ENCODE data around the gene TIMP1.

The TIMP1 gene

DNA sequence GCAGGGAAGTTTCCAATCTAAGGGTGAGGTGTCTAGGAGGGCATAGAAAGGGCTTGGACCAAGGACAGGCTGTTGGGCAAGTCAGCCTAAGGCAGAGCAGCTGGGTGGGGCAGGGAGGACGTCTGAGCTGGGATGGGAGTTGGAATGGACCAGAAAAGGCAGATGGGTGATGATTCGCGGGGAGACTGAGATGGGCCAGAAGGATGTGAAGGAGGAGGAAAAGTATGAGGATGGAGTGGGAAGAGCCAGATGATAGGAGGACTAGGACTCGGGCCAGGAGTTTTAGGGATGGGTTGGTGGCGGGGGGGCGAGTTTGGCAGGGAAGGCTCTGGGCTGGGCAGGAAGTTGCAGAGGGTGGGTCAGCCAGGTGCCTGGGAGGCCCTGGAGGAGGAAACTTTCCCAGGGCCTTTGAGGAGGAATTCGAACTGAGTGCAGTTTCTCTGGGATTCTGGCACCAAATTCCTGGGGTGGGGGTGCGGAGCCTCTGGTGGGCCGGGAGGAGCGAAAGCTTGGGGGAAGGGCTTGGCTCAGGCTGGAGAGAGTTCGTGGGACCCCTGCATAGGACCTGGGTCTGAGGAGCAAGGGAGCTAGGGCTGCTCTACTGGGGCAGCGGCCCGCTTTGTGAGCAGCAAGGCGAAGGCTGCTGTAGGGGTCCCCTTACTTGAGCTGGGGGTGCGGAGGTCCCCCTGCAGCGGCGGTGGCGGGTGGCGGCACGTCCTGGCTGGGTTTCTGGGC, 8.7 kb upstream of the TIMP1 start:
- no peak for DNase-seq (ENCODE audit: low read depth, low spot score)

DNA sequence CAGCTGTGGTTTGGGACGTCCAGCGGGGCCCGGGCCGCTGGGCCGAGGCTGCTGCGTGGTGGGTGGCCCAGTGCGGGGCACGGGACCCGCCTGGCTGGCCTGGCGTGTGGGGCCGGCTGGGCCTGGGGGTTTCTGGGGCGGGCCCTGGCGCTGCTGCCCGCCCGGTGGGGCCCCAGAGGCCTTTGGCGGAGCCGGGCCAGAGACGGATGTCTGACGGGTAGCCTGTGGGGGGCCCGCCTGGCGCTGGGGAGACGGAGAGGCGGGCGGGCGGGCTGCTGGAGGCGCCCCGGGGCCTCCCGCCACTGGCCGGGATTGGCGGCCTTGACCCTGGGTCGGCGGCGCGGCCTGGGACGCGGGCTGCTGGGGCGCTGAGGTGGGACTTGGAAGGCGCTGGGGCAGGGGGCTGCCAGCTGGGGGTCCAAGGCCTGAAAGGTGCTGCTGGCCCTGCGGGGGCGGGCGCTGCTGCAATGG, 8.1 kb upstream of the TIMP1 start:
- no peak for DNase-seq (ENCODE audit: low read depth, low spot score)

DNA sequence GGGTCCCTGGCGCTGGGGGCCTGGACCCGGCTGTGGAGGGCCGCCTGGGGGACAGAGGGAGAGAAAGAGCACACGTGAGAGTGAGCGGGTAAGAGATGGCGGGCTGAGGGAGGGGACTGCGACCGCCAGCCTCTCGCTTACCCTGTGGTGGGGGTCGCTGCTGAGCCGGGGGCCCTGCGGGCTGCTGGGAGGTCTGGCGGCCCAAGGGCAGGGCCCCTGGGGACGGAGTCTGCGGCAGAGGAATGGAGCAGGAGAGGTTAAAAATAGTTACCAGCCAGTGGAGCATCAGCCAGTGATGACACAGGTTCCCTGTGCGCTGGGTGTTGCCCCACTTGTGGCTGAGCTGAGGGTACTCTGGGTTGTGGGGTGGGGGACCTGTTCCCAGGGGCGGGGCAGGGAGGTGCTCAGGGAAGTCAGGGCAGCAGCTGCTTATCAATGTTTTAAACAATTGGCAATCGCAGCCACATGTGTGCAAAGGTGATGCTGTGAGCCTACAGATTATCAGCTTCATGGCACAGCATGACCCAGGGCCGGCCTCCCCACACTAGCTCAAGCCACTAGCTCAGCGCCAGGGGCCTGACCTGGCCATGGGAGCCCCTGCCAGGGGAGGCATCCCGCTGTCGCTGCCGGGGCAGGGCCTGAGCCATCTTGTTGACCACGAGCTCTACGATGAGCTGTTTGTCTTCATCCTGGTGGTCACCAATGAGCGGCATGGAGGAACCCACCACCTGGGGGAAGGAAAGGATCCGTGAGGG, 7.5 kb upstream of the TIMP1 start:
- no peak for DNase-seq (ENCODE audit: low read depth, low spot score)

DNA sequence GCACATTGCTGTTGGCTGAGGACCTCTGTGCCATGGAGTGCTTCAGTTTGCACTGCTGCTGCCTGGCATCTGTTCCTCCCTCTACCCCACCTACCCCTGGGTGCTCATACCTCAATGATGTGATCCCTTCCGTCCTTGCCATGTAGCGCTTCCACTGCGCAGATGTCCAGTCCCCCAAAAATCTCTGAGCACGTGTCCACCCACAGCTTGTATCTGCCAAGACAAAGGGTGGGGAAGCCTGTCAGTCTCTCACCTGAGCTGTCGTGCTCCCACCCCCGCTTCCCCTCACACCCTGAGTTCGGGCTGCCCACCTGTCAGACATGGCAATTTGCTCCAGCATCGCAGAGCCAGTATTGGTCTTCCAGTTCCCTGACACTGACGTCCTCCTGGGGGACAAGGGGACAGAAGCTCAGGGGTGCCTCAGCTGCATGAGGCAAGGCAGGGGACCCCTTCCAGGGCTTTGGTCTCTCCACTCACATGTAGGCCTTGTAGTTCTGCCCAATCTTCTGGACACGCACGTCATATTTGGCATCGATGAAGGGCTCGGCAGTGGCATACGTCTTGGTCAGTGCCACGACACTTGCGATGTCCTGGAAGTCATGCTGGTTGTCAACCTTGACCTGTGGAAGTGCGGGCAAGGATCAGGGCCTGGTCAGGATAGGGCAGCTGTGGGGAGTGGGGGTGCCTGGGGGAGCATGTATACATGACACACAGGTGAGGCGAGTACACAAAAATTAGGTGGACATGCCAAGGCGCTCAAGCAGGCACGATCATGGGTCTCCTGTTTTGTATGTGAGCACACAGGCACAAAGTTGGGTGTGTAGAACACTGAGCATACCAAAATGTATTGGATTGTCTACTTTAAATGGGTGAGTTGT, 6.0 kb upstream of the TIMP1 start:
- DNase-seq (ENCODE audit: low read depth, low spot score) = no peak

DNA sequence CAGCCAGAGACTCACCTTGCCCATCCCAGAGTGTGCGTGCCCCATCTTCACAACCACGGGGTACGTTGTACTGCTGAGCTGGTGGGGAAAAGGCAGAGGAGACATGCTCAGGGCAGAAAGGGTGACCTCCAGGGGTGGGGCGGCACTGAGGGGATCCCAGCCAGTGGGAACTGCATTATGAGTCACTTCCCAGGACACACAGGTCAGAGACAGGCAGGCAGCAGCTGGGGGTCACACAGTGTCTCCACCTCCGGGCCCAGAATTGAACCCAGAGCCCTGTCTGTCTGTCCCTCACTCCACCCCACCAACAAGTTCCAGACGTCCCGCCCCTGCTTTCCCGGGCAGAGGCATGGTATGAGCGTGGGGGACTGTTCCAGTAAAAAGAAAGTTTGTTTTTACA, 4.8 kb upstream of the TIMP1 start:
- no peak for DNase-seq (ENCODE audit: low read depth, low spot score)

DNA sequence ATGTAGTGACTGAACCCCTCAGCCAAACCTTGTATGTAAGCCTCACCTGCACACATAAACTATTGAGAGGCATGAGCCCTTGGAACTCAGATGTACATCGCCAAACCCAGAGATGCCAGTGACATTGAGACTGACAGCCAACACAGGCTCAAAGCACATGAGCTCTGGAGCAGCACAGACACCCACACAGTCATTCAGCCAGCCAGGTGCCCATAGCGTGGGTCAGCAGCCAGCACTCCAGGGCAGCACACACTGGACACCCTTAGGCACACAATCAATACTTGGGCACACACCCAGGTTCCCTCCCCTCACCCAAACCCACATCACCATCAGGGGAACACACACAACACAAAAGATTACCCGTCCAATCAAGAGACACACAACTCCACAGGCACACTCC, 4.3 kb upstream of the TIMP1 start:
- no peak for DNase-seq (ENCODE audit: low read depth, low spot score)

DNA sequence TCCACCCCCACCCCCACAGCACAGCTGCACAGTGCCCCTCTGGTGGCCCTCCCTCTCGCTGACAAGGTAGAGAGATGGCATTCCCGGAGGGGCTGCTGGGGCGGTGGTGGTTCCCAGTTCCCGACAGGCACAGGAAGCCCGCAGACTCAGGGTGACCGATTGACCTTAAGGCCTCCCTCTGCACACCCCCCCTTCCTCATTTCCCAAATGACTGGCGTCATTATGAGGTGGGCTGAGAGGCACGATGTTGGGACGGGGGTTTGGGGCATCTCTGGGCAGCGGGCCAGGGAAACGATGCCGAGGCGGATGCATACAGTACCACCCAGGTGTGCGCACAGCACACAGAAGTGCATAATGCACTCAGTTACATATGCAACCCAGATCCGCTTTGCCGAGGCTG, 3.5 kb upstream of the TIMP1 start:
- DNase-seq (ENCODE audit: low read depth, low spot score) = no peak

DNA sequence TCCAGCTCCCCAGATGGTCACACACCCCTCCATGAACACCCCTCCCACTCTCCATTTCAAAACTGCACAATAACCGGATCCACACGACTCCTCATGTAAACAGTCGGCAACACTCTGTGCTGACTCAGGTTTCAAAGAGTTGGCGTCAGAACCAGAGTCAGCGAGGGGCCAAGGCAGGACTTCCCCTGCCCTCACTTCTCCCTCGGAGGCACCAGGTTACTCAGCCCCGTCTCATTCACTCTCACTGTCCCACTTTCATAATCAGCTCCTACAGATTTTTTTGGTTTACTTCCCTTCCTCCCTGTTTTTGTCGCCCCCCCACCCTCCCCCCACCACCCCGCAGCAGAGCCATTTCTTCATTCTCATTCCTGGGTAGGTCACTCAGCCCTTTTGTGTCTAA, 2.7 kb upstream of the TIMP1 start:
- no peak for DNase-seq (ENCODE audit: low read depth, low spot score)

DNA sequence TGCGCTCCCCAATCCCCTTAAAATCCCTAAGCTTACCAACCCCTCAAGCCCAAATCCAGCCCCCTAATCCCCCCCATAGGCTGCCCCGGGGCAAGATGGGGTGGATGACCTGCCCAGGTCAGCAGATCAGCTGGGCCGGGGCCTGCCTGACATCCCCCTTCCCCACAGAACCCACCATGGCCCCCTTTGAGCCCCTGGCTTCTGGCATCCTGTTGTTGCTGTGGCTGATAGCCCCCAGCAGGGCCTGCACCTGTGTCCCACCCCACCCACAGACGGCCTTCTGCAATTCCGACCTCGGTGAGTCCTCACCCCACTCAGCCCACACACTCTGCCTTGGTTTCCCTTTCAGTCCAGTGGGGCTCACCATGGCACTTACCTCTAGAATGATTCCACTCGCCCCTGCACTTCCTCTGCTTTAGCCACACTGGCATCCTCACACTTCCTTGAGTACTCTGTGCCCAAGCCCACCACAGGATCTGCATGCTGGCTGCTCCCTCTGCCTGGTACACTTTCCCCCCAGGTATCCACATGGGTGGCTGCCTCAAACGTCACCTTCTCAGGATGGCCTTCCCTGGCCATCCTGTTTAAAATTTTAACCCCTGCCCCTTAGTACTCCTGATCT, 1.1 kb downstream of the TIMP1 start:
- no peak for DNase-seq (ENCODE audit: low read depth, low spot score)

DNA sequence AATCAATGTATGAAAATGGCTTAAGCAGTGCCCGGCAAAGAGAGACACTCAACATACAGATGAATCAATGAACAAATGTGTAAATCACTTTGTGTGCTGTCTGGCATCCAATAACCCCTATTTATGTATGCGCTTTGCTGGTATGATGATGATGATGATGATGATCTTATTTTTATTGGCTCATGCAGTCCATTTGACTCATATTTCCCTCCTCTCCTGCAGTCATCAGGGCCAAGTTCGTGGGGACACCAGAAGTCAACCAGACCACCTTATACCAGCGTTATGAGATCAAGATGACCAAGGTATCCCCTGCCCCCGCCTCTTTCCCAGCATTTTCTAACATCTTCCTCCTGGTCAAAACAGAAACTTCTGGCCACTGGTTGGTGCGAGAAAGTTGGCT, 2.5 kb downstream of the TIMP1 start:
- no peak for DNase-seq (ENCODE audit: low read depth, low spot score)

DNA sequence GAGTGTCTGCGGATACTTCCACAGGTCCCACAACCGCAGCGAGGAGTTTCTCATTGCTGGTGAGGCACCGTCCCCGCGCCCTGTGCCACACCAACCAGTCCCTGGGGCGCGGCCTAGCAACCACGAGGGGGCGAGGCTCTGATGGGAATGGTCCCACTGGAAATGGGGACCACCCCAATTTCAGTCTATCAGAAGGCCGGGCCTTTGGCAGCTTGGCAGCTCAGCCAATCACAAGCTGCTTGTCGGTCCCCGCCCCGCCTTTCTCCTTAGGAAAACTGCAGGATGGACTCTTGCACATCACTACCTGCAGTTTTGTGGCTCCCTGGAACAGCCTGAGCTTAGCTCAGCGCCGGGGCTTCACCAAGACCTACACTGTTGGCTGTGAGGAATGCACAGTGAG, 3.0 kb downstream of the TIMP1 start:
- DNase-seq (ENCODE audit: low read depth, low spot score) = no peak

DNA sequence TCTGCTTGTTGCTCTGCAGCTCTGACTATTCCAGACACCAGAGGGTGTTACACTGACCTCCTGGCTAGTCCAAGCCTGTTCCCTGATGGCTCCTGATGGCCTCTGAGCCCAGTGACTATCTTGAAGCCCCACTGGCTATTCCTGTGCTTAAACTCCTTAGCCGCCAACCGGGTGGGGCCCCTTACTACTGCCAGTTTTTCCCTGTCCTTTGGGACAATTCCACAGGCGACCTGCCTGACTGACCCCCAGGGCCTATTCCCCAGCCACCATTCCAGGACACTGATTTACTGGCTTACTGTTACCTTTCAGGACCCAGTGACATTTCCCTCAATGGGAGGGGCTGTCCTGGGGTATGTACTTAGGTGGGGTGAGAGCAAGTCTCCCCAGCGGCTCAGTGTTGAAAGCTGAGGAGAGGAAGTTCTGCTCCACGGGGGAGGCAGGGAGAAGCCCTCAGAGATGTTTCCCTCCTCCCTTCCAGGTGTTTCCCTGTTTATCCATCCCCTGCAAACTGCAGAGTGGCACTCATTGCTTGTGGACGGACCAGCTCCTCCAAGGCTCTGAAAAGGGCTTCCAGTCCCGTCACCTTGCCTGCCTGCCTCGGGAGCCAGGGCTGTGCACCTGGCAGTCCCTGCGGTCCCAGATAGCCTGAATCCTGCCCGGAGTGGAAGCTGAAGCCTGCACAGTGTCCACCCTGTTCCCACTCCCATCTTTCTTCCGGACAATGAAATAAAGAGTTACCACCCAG, 4.0 kb downstream of the TIMP1 start:
- no peak for DNase-seq (ENCODE audit: low read depth, low spot score)

DNA sequence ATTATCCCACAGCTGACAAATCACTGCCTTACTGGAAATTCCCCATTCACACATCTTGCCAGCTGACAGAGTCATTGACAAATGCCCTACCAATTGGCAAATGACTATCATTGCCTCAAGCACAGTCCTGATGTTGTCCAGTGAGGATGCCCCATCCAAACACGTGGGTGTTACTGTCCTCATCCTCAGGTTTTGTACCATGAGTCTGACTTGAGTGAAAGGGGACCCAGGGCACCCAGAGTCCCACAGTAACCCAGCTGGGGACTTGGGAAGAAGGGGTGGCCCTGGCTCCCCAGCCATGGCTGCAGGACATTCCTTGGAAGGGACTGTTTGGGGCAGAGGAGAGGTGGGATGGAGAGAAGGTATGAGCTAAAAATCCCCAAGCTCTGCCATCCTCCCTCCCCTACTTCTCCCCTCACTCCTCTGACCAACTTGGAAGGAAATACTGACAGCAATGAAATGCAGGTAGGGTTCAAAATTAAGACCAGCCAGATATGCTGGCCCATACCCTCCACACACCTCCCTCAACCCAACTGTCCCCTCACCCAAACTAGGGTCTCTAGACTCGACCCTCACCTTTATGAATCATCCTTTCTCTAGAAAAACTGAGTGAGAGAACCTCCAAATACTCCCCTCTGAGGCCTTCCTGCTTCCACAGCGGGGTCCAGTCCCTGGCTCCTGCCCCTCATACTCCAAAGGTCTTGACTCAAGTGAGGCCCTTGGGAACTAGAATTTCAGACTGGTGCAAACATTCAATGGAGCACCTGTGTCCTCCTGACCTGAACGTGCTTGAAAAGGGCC, 5.1 kb downstream of the TIMP1 start:
- no peak for DNase-seq (ENCODE audit: low read depth, low spot score)

DNA sequence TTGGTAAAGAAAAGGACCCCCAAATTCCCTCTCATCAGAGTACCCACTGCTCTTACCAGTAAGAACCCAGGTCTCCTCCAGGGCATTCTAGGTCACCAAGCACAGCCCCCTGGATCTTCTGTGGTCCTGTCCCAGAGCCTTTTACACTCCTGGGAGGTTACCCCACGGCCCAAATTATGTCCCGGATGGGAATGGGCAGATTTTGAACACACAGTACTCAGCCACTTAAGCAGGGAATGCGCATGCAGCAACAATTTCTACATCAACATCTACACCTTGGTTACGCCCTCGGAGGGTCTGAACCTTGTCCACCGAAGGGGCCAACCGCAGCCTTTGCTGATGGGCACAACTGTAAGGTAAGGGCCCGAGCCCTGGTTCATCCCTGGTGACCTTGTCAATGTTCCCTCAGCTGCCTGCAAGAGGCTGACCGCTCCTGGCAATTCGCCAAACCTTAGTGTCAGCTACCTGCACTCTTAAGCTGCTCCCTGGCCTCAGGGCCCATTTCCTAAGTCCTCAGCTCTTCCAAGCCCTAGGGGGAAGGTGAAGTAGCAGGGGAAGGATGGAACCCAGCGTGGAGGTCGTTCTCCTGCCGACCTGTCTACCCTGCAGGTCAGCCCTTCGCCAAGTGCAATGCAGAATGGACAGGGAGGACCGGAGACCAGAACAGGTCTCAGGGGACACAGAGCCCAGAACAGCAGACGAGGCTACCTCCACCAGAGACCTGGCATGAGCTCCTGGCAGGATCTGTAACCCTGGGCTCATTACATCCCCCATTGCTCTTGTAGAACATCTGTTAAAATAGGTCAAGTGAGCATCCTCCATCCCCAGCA, 5.9 kb downstream of the TIMP1 start:
- DNase-seq (ENCODE audit: low read depth, low spot score) = no peak

DNA sequence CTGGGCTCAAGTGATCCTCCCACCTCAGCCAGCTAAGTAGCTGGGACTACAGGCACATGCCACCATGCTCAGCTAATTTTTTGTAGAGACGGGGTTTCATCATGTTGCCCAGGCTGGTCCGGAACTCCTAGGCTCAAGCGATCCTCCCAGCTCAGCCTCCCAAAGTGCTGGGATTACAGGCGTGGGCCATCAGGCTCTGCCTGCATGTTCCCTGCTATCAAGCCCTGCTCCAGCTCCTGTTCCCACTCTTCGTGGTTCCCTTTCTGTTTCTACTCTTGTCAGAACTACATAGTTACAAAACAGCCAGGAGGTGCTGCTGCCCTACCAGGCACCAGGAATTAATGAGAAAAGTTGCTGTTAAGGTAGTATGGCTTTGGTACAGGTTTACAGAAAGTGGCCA, 8.7 kb downstream of the TIMP1 start:
- DNase-seq (ENCODE audit: low read depth, low spot score) = no peak

DNA sequence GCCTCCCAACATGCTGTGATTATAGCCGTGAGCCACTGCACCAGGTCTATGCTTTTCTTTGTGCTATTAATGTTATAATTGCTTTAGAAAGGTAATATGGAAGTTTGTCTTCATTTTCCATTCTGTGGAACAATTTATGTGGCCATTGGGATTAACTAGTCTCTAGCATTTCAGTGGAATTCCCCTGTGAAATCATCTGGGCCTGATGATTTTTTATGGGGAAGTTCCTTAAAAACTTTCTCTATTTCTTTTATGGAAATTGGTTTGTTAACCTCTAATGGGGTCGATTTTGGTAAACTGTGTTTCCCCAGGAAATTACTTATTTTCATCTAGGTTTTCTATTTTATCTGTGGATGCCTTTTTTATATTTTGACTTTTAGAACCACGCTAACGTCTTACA, 11.3 kb downstream of the TIMP1 start:
- DNase-seq (ENCODE audit: low read depth, low spot score) = no peak

DNA sequence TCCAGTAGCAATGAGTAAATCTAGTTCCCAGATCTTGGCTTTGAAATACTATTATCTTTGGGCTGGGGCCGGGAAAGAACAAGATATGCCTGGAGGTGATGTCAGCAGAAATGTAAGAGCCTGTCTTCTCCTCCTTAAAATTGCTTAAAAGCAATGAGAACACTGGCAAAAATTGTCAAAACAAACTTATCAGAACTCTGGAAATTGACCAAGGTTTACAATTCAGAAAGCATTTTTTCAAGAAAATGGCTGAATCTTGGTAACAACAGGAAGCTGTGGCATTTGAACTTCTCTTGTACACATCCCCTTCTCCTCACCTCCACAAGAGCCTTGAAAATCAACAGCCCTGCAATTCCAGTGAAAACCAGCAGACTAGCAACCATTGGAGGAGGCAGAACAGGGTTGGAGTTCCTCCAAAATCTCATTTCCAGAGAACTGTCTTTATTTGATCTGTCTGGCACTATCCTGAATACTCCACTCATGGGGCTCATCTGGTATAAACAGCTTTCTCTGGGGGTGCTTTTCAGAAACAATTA, 13.5 kb downstream of the TIMP1 start:
- DNase-seq (ENCODE audit: low read depth, low spot score) = no peak

DNA sequence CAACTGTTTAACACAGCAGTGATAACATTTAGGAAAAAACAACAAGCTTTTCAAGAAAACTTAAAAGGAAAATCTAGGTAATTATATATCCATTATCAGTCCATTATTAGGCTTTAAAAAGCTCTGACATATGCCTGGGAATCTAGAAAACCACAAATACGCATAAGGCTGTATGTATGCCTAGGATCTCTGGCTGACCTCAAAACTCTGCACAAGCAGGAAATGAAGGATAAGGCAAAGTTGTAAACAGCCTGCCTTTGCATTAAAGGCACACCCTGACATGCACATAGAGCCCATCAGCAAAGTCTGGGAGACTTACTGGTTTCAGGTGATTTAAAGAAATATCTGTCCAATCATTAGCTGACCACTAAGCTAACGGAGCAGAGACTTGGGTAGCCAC, 14.0 kb downstream of the TIMP1 start:
- no peak for DNase-seq (ENCODE audit: low read depth, low spot score)

DNA sequence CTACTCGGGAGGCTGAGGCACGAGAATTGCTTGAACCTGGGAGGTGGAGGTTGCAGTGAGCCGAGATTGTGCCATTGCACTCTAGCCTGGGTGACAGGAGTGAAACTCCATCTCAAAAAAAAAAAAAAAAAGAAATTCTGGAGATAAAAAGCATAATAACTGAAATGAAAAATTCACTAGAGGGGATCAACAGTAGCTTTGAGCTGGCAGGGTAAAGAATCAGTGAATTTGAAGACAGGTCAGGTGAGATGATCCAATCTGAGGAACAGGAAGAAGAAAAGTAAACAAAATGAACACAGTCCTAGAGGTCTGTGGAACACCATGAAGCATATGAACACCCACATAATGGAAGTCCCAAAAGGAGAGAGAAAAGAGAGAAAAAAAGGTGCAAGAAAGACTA, 15.0 kb downstream of the TIMP1 start:
- DNase-seq (ENCODE audit: low read depth, low spot score) = no peak
